H9 (cell line): ENCODE data around the gene LINGO1. TPM values are rescaled to one million over a fixed set of nuclear protein-coding genes. Genes with fewer than 3 reads are reported as not detected.

Experiments
- DNase-seq: peaks from one replicate; pipeline ENCODE4 v3.0.0-alpha.2; 2017
- H2AFZ ChIP-seq: one replicate; pipeline ENCODE4 v1.6.1; 2013; ENCODE audit warnings: mild to moderate bottlenecking, low read length, control low read depth, moderate library complexity
- H2AK5ac ChIP-seq: 2 replicates; pipeline ENCODE4 v1.6.1; 2013; ENCODE audit warnings: low read length, control low read depth, mixed read lengths; ENCODE audit not compliant: insufficient read length
- H2BK120ac ChIP-seq: one replicate; pipeline ENCODE4 v1.6.1; 2013; ENCODE audit warnings: low read depth, mild to moderate bottlenecking, low read length, control low read depth, inconsistent platforms; ENCODE audit not compliant: poor library complexity, severe bottlenecking
- H2BK12ac ChIP-seq: 2 replicates; pipeline ENCODE4 v1.6.1; 2013; ENCODE audit warnings: low read length, control low read depth, mixed read lengths, low read depth; ENCODE audit not compliant: insufficient read length
- H2BK15ac ChIP-seq: 2 replicates; pipeline ENCODE4 v1.6.1; 2013; ENCODE audit warnings: low read depth, low read length, control low read depth
- H2BK20ac ChIP-seq: one replicate; pipeline ENCODE4 v1.6.1; 2013; ENCODE audit warnings: low read depth, mild to moderate bottlenecking, low read length, control low read depth, inconsistent platforms; ENCODE audit not compliant: poor library complexity, severe bottlenecking
- H2BK5ac ChIP-seq: 2 replicates; pipeline ENCODE4 v1.6.1; 2013; ENCODE audit warnings: low read length, control low read depth, mixed read lengths; ENCODE audit not compliant: insufficient read length
- H3K14ac ChIP-seq: 2 replicates; pipeline ENCODE4 v1.6.1; 2013; ENCODE audit warnings: low read length, control low read depth; ENCODE audit not compliant: insufficient read depth
- H3K18ac ChIP-seq: 2 replicates; pipeline ENCODE4 v1.6.1; 2013; ENCODE audit warnings: low read depth, mild to moderate bottlenecking, mixed read lengths, low read length, control low read depth; ENCODE audit not compliant: insufficient read length
- H3K23ac ChIP-seq: 2 replicates; pipeline ENCODE4 v1.6.1; 2013; ENCODE audit warnings: low read length, control low read depth, mixed read lengths, low read depth; ENCODE audit not compliant: insufficient read length
- H3K23me2 ChIP-seq: 2 replicates; pipeline ENCODE4 v1.6.1; 2013; ENCODE audit warnings: low read depth, mild to moderate bottlenecking, mixed read lengths, low read length, control low read depth; ENCODE audit not compliant: insufficient read length, poor library complexity, severe bottlenecking
- H3K27ac ChIP-seq: 2 replicates; pipeline ENCODE4 v1.5.1; 2013; ENCODE audit warnings: low read length, control low read depth, mixed read lengths, low read depth; ENCODE audit not compliant: insufficient read length
- H3K27me3 ChIP-seq: 2 replicates; pipeline ENCODE4 v1.6.1; 2013; ENCODE audit warnings: low read length, control low read depth, inconsistent platforms; ENCODE audit not compliant: insufficient read depth
- H3K4ac ChIP-seq: 2 replicates; pipeline ENCODE4 v1.6.1; 2013; ENCODE audit warnings: low read depth, mild to moderate bottlenecking, control low read depth, inconsistent platforms, low read length, moderate library complexity
- H3K4me1 ChIP-seq: 2 replicates; pipeline ENCODE4 v1.6.1; 2013; ENCODE audit warnings: low read length, control low read depth, inconsistent platforms; ENCODE audit not compliant: insufficient read depth
- H3K4me2 ChIP-seq: 2 replicates; pipeline ENCODE4 v1.6.1; 2013; ENCODE audit warnings: low read length, control low read depth, mixed read lengths; ENCODE audit not compliant: insufficient read length, insufficient read depth
- H3K56ac ChIP-seq: 2 replicates; pipeline ENCODE4 v1.6.1; 2013; ENCODE audit warnings: low read depth, mild to moderate bottlenecking, mixed read lengths, low read length, control low read depth; ENCODE audit not compliant: insufficient read length
- H3K79me1 ChIP-seq: 2 replicates; pipeline ENCODE4 v1.6.1; 2013; ENCODE audit warnings: low read depth, mild to moderate bottlenecking, moderate library complexity, low read length, control low read depth, inconsistent platforms; ENCODE audit not compliant: insufficient read depth, poor library complexity, severe bottlenecking
- H3K79me2 ChIP-seq: 2 replicates; pipeline ENCODE4 v1.6.1; 2013; ENCODE audit warnings: low read length, control low read depth, inconsistent platforms; ENCODE audit not compliant: insufficient read depth
- H3K9ac ChIP-seq: 2 replicates; pipeline ENCODE4 v1.6.1; 2013; ENCODE audit warnings: low read length, control low read depth, mixed read lengths; ENCODE audit not compliant: insufficient read length; ENCODE audit errors: extremely low read depth
- H3K9me3 ChIP-seq: one replicate; pipeline ENCODE4 v1.6.1; 2013; ENCODE audit warnings: low read depth, low read length, inconsistent platforms; ENCODE audit not compliant: control insufficient read depth
- H3T11ph ChIP-seq: one replicate; pipeline ENCODE4 v1.6.1; 2013; ENCODE audit warnings: mild to moderate bottlenecking, low read length, control low read depth, inconsistent platforms
- H4K20me1 ChIP-seq: one replicate; pipeline ENCODE4 v1.6.1; 2013; ENCODE audit not compliant: control insufficient read depth, insufficient read length, insufficient read depth
- H4K5ac ChIP-seq: 2 replicates; pipeline ENCODE4 v1.6.1; 2013; ENCODE audit warnings: low read depth, mild to moderate bottlenecking, mixed read lengths, low read length, control low read depth; ENCODE audit not compliant: insufficient read length
- H4K8ac ChIP-seq: replicated peaks from 2 replicates; pipeline ENCODE4 v1.6.1; 2013; ENCODE audit warnings: low read length, control low read depth, mixed read lengths, low read depth; ENCODE audit not compliant: insufficient read length
- H4K91ac ChIP-seq: 2 replicates; pipeline ENCODE4 v1.6.1; 2013; ENCODE audit warnings: low read depth, mild to moderate bottlenecking, moderate library complexity, mixed read lengths, low read length, control low read depth; ENCODE audit not compliant: insufficient read length
- H3K27ac Mint-ChIP-seq, 3 experiments: 2 replicates in 2 of 3; 3 replicates in 1 of 3; pipeline ENCODE4 v1.8.0; 2020 to 2021; ENCODE audit warnings: mixed read lengths in 3 of 3, mild to moderate bottlenecking in 1 of 3, moderate library complexity in 1 of 3
- H3K27me3 Mint-ChIP-seq: 2 replicates; pipeline ENCODE4 v1.8.0; 2021; ENCODE audit warnings: low read depth, mild to moderate bottlenecking, moderate library complexity, mixed read lengths
- H3K36me3 Mint-ChIP-seq, 3 experiments: 2 replicates in 2 of 3; 3 replicates in 1 of 3; pipeline ENCODE4 v1.8.0; 2020 to 2021; ENCODE audit warnings: low read depth in 3 of 3, mixed read lengths in 3 of 3; ENCODE audit not compliant: insufficient read depth in 1 of 3
- H3K4me1 Mint-ChIP-seq, 2 experiments: 2 replicates each; pipeline ENCODE4 v1.8.0; 2020; ENCODE audit warnings: mixed read lengths in 2 of 2
- H3K4me3 Mint-ChIP-seq, 2 experiments: 2 replicates in 1 of 2; 3 replicates in 1 of 2; pipeline ENCODE4 v1.8.0; 2020 to 2021; ENCODE audit warnings: mild to moderate bottlenecking in 2 of 2, mixed read lengths in 2 of 2, moderate library complexity in 1 of 2
- H3K9me3 Mint-ChIP-seq, 2 experiments: 2 replicates in 1 of 2; 3 replicates in 1 of 2; pipeline ENCODE4 v1.8.0; 2020; ENCODE audit warnings: mild to moderate bottlenecking in 2 of 2, mixed read lengths in 2 of 2, moderate library complexity in 1 of 2
- WGBS: extraction: QIAGEN DNeasy Blood & Tissue Kit; methylation state at CpG from one replicate; pipeline ENCODE4 v1.1.7; 2013; ENCODE audit warnings: missing lambda C conversion rate, low lambda C conversion rate, mixed read lengths; ENCODE audit not compliant: insufficient read length; ENCODE audit errors: extremely low coverage; 5-methylcytosine and 5-hydroxymethylcytosine counted together
- total RNA-seq: library from RNA; stranded (reverse); gene quantifications from 2 replicates; pipeline ENCODE4 v1.2.1, GENCODE V29; 2021
- TF ChIP-seq, protein P1 (sequence below): fragments of 200-600 bp; sonication (generic); conservative IDR thresholded peaks from 3 replicates; pipeline ENCODE4 v1.8.0; 2021; ENCODE audit warnings: antibody characterized with exemption, mild to moderate bottlenecking

LINGO1 gene
- total RNA-seq, 1 experiment from 2014 or later: 41.6 TPM

GRCh38 chr15:77675806-77676415 is 43.2 kb upstream of the LINGO1 start:
- no peak overlapping the region for H3K14ac ChIP-seq
- H4K91ac ChIP-seq: no peak overlapping the region
- Mint-ChIP-seq H3K4me3 (no peak overlapping the region), H3K4me1 (peaks cover 3 to 7% of the 10 kb centered on the region in 2 experiments; a peak in 2 of 4 replicates), H3K27ac (no peak overlapping the region), H3K9me3 (no peaks in the 10 kb centered on the region), H3K36me3 (no peaks in the 10 kb centered on the region), H3K27me3 (peaks cover 2% of the 10 kb centered on the region; the same call in 1 of the 2 replicates)
- H3K4ac ChIP-seq: no peak overlapping the region
- H3K27me3 ChIP-seq: no peaks in the 10 kb centered on the region
- H2BK20ac ChIP-seq: no peak overlapping the region
- no peak for DNase-seq
- no peak overlapping the region for H2AK5ac ChIP-seq
- no peaks in the 10 kb centered on the region for H3K79me2 ChIP-seq
- no peaks in the 10 kb centered on the region for H4K20me1 ChIP-seq
- H3K23ac ChIP-seq: no peak overlapping the region
- H3K79me1 ChIP-seq: no peaks in the 10 kb centered on the region
- no peaks in the 10 kb centered on the region for H3K4me1 ChIP-seq
- H2BK5ac ChIP-seq: no peak overlapping the region
- H4K8ac ChIP-seq: no peak overlapping the region
- H2AFZ ChIP-seq: no peak overlapping the region
- H3K23me2 ChIP-seq: no peaks in the 10 kb centered on the region
- H2BK15ac ChIP-seq: no peak overlapping the region
- no peak overlapping the region for H3K27ac ChIP-seq
- no peak overlapping the region for H3K56ac ChIP-seq
- H2BK12ac ChIP-seq: no peak overlapping the region
- H3K9me3 ChIP-seq: no peaks in the 10 kb centered on the region
- H3K4me2 ChIP-seq: no peak overlapping the region
- TF ChIP-seq, protein P1, sequence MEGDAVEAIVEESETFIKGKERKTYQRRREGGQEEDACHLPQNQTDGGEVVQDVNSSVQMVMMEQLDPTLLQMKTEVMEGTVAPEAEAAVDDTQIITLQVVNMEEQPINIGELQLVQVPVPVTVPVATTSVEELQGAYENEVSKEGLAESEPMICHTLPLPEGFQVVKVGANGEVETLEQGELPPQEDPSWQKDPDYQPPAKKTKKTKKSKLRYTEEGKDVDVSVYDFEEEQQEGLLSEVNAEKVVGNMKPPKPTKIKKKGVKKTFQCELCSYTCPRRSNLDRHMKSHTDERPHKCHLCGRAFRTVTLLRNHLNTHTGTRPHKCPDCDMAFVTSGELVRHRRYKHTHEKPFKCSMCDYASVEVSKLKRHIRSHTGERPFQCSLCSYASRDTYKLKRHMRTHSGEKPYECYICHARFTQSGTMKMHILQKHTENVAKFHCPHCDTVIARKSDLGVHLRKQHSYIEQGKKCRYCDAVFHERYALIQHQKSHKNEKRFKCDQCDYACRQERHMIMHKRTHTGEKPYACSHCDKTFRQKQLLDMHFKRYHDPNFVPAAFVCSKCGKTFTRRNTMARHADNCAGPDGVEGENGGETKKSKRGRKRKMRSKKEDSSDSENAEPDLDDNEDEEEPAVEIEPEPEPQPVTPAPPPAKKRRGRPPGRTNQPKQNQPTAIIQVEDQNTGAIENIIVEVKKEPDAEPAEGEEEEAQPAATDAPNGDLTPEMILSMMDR: no peak
- H3K9ac ChIP-seq: no peak overlapping the region
- H2BK120ac ChIP-seq: no peak overlapping the region
- no peak overlapping the region for H3T11ph ChIP-seq
- no CpG with 5 or more reads among the region's 5 CpGs for WGBS
- no peak overlapping the region for H4K5ac ChIP-seq
- no peak overlapping the region for H3K18ac ChIP-seq
